Fibroblast of lung (primary cell): ENCODE data around the gene THBS4.

Experiments used
- CTCF ChIP-seq, 2 donors: IDR thresholded peaks in 1 of 2; conservative IDR thresholded peaks in 1 of 2; 1 replicate in 1 of 2; 2 replicates in 1 of 2; pipeline ENCODE4 v1.5.1; 2011 to 2012; ENCODE audit warnings: low read length in 2 of 2, control low read depth in 1 of 2, inconsistent platforms in 1 of 2, low read depth in 1 of 2, mild to moderate bottlenecking in 1 of 2
- EZH2 ChIP-seq: IDR thresholded peaks from 2 replicates; pipeline ENCODE4 v1.5.1; 2012; ENCODE audit warnings: low read length, control low read depth, mild to moderate bottlenecking; ENCODE audit errors: missing control alignments

DNA sequence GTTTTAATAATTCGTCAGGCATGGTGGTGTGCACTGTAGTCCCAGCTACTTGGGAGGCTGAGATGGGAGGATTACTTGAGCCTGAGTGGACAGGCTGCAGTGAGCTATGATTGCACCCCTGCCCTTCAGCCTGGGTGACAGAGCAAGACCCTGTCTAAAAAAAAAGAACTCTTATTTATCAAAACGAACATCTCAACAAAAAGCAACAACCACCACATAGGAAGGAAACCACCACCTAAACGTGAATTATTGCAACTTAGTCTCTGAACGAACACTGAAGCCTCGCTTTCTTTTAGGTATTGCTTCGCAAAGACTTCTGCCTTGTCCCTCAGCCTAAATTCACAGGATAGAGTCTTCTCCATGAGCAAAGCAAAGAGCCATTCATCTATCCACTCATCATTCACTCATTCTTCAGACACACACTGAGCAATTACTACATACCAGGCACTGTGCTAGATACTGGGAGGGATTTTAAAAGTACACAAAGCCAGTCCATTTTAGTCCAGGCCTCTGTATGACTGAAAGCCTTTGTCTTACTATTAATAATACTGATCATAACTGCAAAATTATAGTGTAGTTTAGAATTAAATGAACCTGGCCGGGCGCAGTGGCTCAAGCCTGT, 57.4 kb downstream of the THBS4 start:
- TF ChIP-seq CTCF (conservative IDR thresholded peaks at IDR 0.05 in 1 of 2, IDR thresholded peaks at IDR 0.05 in 1 of 2; ENCODE audit: low read depth in 1 of 2, low read length in 2 of 2), result no peak
- TF ChIP-seq EZH2, result no peak
